K562 (cell line): Measurements from ENCODE around the gene DMP1.

ENCODE experiments used
- ETV6 ChIP-seq, 3 experiments: fragments of 150-350 bp in 1 of 3; sonication (generic) in 1 of 3; formaldehyde crosslinking in 1 of 3; IDR thresholded peaks; 2 replicates each; pipeline versions ENCODE4 v1.6.1 to v1.8.0; 2014 to 2022; ENCODE audit warnings: borderline replicate concordance in 2 of 3, low read depth in 2 of 3, antibody characterized with exemption in 1 of 3, low read length in 1 of 3, mild to moderate bottlenecking in 1 of 3, missing genetic modification reagents in 1 of 3
- FIP1L1 ChIP-seq: fragments of 200-400 bp; formaldehyde crosslinking; IDR thresholded peaks from 2 replicates; pipeline ENCODE4 v1.6.1; 2018; ENCODE audit warnings: mild to moderate bottlenecking, low read depth, low read length; ENCODE audit not compliant: poor library complexity, severe bottlenecking
- GTF2F1 ChIP-seq: IDR thresholded peaks from 2 replicates; pipeline ENCODE4 v1.6.1; 2011; ENCODE audit warnings: low read depth, low read length, improper control_type of control experiment
- JUN ChIP-seq, 2 experiments: sonication (generic) in 1 of 2; formaldehyde crosslinking in 1 of 2; IDR thresholded peaks; 2 replicates each; pipeline versions ENCODE4 v1.6.1 to v1.8.0; 2012 to 2022; ENCODE audit warnings: borderline replicate concordance in 2 of 2, mild to moderate bottlenecking in 2 of 2, improper control_type of control experiment in 1 of 2, low read depth in 1 of 2, low read length in 1 of 2, missing genetic modification reagents in 1 of 2
- KHSRP ChIP-seq: fragments of 450-650 bp; IDR thresholded peaks from 2 replicates; pipeline ENCODE4 v1.6.1; 2017
- POLR2A ChIP-seq: fragments of 450-650 bp; conservative IDR thresholded peaks from 2 replicates; pipeline ENCODE4 v1.6.1; 2016
- TAF15 ChIP-seq: fragments of 200-400 bp; formaldehyde crosslinking; IDR thresholded peaks from 2 replicates; pipeline ENCODE4 v1.6.1; 2017; ENCODE audit warnings: mild to moderate bottlenecking, low read depth, low read length, moderate library complexity
- TF ChIP-seq, protein P1 (sequence below), 3 experiments: IDR thresholded peaks in 2 of 3; conservative IDR thresholded peaks in 1 of 3; 2 replicates each; pipeline ENCODE4 v1.5.1; 2011 to 2012; ENCODE audit warnings: low read length in 3 of 3, mild to moderate bottlenecking in 3 of 3, control low read depth in 2 of 3, improper control_type of control experiment in 1 of 3, inconsistent platforms in 1 of 3, low read depth in 1 of 3, mixed read lengths in 1 of 3, moderate library complexity in 1 of 3; ENCODE audit not compliant: insufficient read depth in 2 of 3
- TF ChIP-seq, protein P2 (sequence below): fragments of 450-650 bp; IDR thresholded peaks from 2 replicates; pipeline ENCODE4 v1.6.1; 2016; ENCODE audit warnings: low read depth
- TF ChIP-seq, protein P3 (sequence below): fragments of 450-650 bp; IDR thresholded peaks from 2 replicates; pipeline ENCODE4 v1.7.1; 2018; ENCODE audit warnings: mild to moderate bottlenecking, low read depth; ENCODE audit not compliant: partially characterized antibody

DNA sequence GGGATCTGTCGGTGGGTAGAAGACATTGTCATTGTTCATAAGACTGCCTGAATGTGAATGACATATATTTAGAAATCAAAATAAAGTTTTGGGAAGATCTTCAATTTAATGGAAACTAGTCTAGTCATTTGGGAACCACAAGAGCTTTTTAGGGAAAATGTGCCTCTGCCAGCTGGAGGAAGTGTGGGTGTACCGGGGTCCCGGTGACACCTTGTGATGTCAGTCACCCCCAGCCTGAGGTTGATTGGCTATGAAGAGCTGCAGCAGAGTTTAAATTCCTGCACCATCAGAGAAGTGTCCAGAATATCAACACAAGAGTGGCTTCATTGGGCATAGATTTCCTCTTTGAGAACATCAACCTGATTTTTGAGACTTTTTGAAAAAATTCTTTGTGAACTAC lies at the start of gene DMP1:
- TF ChIP-seq JUN (IDR thresholded peaks at IDR 0.05; ENCODE audit: borderline replicate concordance, low read depth, low read length): no peak
- no peak for TF ChIP-seq JUN (CRISPR knock-in tag; IDR thresholded peaks at IDR 0.05; ENCODE audit: borderline replicate concordance)
- TF ChIP-seq ETV6 (IDR thresholded peaks at IDR 0.05; ENCODE audit: borderline replicate concordance in 1 of 2, low read depth in 2 of 2, low read length in 1 of 2): no peak
- TF ChIP-seq ETV6 (CRISPR knock-in tag; IDR thresholded peaks at IDR 0.05; ENCODE audit: borderline replicate concordance): no peak
- no peak for TF ChIP-seq KHSRP
- TF ChIP-seq FIP1L1: no peak
- TF ChIP-seq, protein P1, sequence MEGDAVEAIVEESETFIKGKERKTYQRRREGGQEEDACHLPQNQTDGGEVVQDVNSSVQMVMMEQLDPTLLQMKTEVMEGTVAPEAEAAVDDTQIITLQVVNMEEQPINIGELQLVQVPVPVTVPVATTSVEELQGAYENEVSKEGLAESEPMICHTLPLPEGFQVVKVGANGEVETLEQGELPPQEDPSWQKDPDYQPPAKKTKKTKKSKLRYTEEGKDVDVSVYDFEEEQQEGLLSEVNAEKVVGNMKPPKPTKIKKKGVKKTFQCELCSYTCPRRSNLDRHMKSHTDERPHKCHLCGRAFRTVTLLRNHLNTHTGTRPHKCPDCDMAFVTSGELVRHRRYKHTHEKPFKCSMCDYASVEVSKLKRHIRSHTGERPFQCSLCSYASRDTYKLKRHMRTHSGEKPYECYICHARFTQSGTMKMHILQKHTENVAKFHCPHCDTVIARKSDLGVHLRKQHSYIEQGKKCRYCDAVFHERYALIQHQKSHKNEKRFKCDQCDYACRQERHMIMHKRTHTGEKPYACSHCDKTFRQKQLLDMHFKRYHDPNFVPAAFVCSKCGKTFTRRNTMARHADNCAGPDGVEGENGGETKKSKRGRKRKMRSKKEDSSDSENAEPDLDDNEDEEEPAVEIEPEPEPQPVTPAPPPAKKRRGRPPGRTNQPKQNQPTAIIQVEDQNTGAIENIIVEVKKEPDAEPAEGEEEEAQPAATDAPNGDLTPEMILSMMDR (IDR thresholded peaks at IDR 0.05 in 2 of 3, conservative IDR thresholded peaks at IDR 0.05 in 1 of 3; ENCODE audit: insufficient read depth in 2 of 3, low read depth in 1 of 3, low read length in 3 of 3): no peak
- TF ChIP-seq POLR2A: no peak
- TF ChIP-seq GTF2F1: no peak
- TF ChIP-seq, protein P2, sequence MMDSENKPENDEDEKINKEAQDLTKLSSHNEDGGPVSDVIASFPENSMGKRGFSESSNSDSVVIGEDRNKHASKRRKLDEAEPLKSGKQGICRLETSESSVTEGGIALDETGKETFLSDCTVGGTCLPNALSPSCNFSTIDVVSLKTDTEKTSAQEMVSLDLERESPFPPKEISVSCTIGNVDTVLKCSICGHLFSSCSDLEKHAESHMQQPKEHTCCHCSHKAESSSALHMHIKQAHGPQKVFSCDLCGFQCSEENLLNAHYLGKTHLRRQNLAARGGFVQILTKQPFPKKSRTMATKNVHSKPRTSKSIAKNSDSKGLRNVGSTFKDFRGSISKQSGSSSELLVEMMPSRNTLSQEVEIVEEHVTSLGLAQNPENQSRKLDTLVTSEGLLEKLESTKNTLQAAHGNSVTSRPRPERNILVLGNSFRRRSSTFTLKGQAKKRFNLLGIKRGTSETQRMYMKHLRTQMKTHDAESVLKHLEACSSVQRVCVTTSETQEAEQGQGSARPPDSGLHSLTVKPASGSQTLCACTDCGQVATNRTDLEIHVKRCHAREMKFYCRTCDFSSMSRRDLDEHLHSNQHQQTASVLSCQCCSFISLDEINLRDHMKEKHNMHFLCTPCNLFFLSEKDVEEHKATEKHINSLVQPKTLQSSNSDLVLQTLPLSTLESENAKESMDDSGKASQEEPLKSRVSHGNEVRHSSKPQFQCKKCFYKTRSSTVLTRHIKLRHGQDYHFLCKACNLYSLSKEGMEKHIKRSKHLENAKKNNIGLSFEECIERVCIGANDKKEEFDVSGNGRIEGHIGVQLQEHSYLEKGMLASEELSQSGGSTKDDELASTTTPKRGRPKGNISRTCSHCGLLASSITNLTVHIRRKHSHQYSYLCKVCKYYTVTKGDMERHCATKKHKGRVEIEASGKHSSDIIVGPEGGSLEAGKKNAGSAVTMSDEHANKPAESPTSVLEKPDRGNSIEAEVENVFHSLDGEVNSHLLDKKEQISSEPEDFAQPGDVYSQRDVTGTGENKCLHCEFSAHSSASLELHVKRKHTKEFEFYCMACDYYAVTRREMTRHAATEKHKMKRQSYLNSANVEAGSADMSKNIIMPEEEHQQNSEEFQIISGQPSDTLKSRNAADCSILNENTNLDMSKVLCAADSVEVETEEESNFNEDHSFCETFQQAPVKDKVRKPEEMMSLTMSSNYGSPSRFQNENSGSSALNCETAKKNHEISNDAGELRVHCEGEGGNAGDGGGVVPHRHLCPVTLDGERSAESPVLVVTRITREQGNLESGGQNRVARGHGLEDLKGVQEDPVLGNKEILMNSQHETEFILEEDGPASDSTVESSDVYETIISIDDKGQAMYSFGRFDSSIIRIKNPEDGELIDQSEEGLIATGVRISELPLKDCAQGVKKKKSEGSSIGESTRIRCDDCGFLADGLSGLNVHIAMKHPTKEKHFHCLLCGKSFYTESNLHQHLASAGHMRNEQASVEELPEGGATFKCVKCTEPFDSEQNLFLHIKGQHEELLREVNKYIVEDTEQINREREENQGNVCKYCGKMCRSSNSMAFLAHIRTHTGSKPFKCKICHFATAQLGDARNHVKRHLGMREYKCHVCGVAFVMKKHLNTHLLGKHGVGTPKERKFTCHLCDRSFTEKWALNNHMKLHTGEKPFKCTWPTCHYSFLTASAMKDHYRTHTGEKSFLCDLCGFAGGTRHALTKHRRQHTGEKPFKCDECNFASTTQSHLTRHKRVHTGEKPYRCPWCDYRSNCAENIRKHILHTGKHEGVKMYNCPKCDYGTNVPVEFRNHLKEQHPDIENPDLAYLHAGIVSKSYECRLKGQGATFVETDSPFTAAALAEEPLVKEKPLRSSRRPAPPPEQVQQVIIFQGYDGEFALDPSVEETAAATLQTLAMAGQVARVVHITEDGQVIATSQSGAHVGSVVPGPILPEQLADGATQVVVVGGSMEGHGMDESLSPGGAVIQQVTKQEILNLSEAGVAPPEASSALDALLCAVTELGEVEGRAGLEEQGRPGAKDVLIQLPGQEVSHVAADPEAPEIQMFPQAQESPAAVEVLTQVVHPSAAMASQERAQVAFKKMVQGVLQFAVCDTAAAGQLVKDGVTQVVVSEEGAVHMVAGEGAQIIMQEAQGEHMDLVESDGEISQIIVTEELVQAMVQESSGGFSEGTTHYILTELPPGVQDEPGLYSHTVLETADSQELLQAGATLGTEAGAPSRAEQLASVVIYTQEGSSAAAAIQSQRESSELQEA: no peak
- no peak for TF ChIP-seq TAF15
- TF ChIP-seq, protein P3, sequence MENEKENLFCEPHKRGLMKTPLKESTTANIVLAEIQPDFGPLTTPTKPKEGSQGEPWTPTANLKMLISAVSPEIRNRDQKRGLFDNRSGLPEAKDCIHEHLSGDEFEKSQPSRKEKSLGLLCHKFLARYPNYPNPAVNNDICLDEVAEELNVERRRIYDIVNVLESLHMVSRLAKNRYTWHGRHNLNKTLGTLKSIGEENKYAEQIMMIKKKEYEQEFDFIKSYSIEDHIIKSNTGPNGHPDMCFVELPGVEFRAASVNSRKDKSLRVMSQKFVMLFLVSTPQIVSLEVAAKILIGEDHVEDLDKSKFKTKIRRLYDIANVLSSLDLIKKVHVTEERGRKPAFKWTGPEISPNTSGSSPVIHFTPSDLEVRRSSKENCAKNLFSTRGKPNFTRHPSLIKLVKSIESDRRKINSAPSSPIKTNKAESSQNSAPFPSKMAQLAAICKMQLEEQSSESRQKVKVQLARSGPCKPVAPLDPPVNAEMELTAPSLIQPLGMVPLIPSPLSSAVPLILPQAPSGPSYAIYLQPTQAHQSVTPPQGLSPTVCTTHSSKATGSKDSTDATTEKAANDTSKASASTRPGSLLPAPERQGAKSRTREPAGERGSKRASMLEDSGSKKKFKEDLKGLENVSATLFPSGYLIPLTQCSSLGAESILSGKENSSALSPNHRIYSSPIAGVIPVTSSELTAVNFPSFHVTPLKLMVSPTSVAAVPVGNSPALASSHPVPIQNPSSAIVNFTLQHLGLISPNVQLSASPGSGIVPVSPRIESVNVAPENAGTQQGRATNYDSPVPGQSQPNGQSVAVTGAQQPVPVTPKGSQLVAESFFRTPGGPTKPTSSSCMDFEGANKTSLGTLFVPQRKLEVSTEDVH: no peak
